Mesendoderm (in vitro differentiated cells): ENCODE results near the gene PDGFB.
A peak's percentile ranks its signal among the peaks of the same experiment; 100 is the strongest.

Source experiments
- DNase-seq: peaks from one replicate; pipeline ENCODE4 v3.0.0; 2013
- H2AK5ac ChIP-seq: 2 replicates; pipeline ENCODE4 v1.6.1; 2013; ENCODE audit warnings: low read length, inconsistent platforms
- H2BK120ac ChIP-seq: 2 replicates; pipeline ENCODE4 v1.6.1; 2013; ENCODE audit warnings: low read depth, mild to moderate bottlenecking, low read length, moderate library complexity, mixed read lengths
- H2BK15ac ChIP-seq: replicated peaks from 2 replicates; pipeline ENCODE4 v1.6.1; 2013; ENCODE audit warnings: low read depth, mild to moderate bottlenecking, moderate library complexity
- H2BK5ac ChIP-seq: 2 replicates; pipeline ENCODE4 v1.6.1; 2013; ENCODE audit warnings: low read length, inconsistent platforms
- H3K18ac ChIP-seq: 2 replicates; pipeline ENCODE4 v1.6.1; 2013; ENCODE audit warnings: mild to moderate bottlenecking, low read length, mixed read lengths
- H3K23ac ChIP-seq: one replicate; pipeline ENCODE4 v1.6.1; 2013; ENCODE audit warnings: low read length
- H3K27ac ChIP-seq: 2 replicates; pipeline ENCODE4 v1.5.1; 2013; ENCODE audit warnings: low read depth, mild to moderate bottlenecking, inconsistent platforms, low read length, moderate library complexity
- H3K27me3 ChIP-seq: 2 replicates; pipeline ENCODE4 v1.6.1; 2013; ENCODE audit warnings: low read length, control low read depth, mild to moderate bottlenecking, inconsistent platforms; ENCODE audit not compliant: insufficient read depth, poor library complexity
- H3K36me3 ChIP-seq: 2 replicates; pipeline ENCODE4 v1.6.1; 2013; ENCODE audit warnings: low read length, inconsistent platforms; ENCODE audit not compliant: control insufficient read depth, insufficient read depth
- H3K4ac ChIP-seq: one replicate; pipeline ENCODE4 v1.6.1; 2013; ENCODE audit warnings: low read depth, mild to moderate bottlenecking, low read length, moderate library complexity
- H3K4me1 ChIP-seq: 2 replicates; pipeline ENCODE4 v1.6.1; 2013; ENCODE audit warnings: low read depth, low read length, inconsistent platforms; ENCODE audit not compliant: control insufficient read depth
- H3K4me2 ChIP-seq: 2 replicates; pipeline ENCODE4 v1.6.1; 2013; ENCODE audit warnings: low read length
- H3K4me3 ChIP-seq: 2 replicates; pipeline ENCODE4 v1.5.1; 2013; ENCODE audit warnings: mild to moderate bottlenecking, low read length
- H3K56ac ChIP-seq: one replicate; pipeline ENCODE4 v1.6.1; 2013; ENCODE audit warnings: low read length
- H3K79me1 ChIP-seq: 2 replicates; pipeline ENCODE4 v1.6.1; 2013; ENCODE audit warnings: low read length, inconsistent platforms
- H3K79me2 ChIP-seq: 2 replicates; pipeline ENCODE4 v1.6.1; 2013; ENCODE audit warnings: mild to moderate bottlenecking, low read length; ENCODE audit not compliant: control insufficient read depth, insufficient read depth
- H3K9ac ChIP-seq: 2 replicates; pipeline ENCODE4 v1.6.1; 2013; ENCODE audit warnings: low read length, inconsistent platforms
- H4K5ac ChIP-seq: one replicate; pipeline ENCODE4 v1.6.1; 2013; ENCODE audit warnings: low read length
- H4K8ac ChIP-seq: one replicate; pipeline ENCODE4 v1.6.1; 2013; ENCODE audit warnings: low read depth, mild to moderate bottlenecking, control low read depth, low read length, moderate library complexity
- WGBS: extraction: QIAGEN DNeasy Blood & Tissue Kit; methylation state at CpG from one replicate; pipeline ENCODE4 v1.1.7; 2013; ENCODE audit warnings: low lambda C conversion rate, missing lambda C conversion rate; ENCODE audit not compliant: insufficient coverage; ENCODE audit errors: extremely low coverage; 5-methylcytosine and 5-hydroxymethylcytosine counted together

Gene PDGFB

GRCh38 chr22:39179841-39180335, 64.9 kb downstream of the PDGFB start:
- H3K27ac ChIP-seq = no peak overlapping the region

GRCh38 chr22:39179401-39179827, 65.4 kb downstream of the PDGFB start:
- Histone ChIP-seq H3K27ac (no peak overlapping the region), H3K18ac (no peak overlapping the region), H2AK5ac (no peak overlapping the region), H4K8ac (no peak overlapping the region), H3K27me3 (no peaks in the 10 kb centered on the region), H2BK5ac (peak overlapping the region; percentile 35), H2BK120ac (no peak overlapping the region), H3K56ac (peak overlapping the region; percentile 36), H3K36me3 (no peaks in the 10 kb centered on the region), H4K5ac (no peak overlapping the region), H3K4me2 (no peak overlapping the region), H3K79me1 (no peaks in the 10 kb centered on the region), H2BK15ac (no peak overlapping the region), H3K4me1 (peaks cover 12% of the 10 kb centered on the region), H3K9ac (peak overlapping the region; percentile 35), H3K79me2 (no peaks in the 10 kb centered on the region), H3K4me3 (no peak overlapping the region), H3K4ac (no peak overlapping the region), H3K23ac (no peak overlapping the region)
- DNase-seq = peak; percentile 87
- WGBS = no CpG with 5 or more reads among the region's 6 CpGs

More at GRCh38 chr22:39179841-39180335, 64.9 kb downstream of the PDGFB start:
- H3K4me3 ChIP-seq = no peak overlapping the region
- peak overlapping the region; percentile 16 for H4K8ac ChIP-seq
- peak; percentile 77 for DNase-seq
- peaks cover 12% of the 10 kb centered on the region for H3K4me1 ChIP-seq
- no peak overlapping the region for H3K18ac ChIP-seq
- H3K79me1 ChIP-seq = no peaks in the 10 kb centered on the region
- H2AK5ac ChIP-seq = no peak overlapping the region
- H3K79me2 ChIP-seq = no peaks in the 10 kb centered on the region
- no CpG with 5 or more reads among the region's 21 CpGs for WGBS
- H3K56ac ChIP-seq = peak overlapping the region; percentile 9
- H2BK5ac ChIP-seq = peak overlapping the region; percentile 35
- H3K4me2 ChIP-seq = no peak overlapping the region
- H3K4ac ChIP-seq = no peak overlapping the region
- H3K36me3 ChIP-seq = no peaks in the 10 kb centered on the region
- H3K27me3 ChIP-seq = no peaks in the 10 kb centered on the region
- H2BK120ac ChIP-seq = no peak overlapping the region
- H4K5ac ChIP-seq = no peak overlapping the region
- peak overlapping the region; percentile 35 for H3K9ac ChIP-seq
- no peak overlapping the region for H3K23ac ChIP-seq
- H2BK15ac ChIP-seq = no peak overlapping the region

- Histone ChIP-seq H3K18ac (no peak overlapping the region), H2AK5ac (no peak overlapping the region), H3K4me2 (no peak overlapping the region), H3K27me3 (no peaks in the 10 kb centered on the region), H4K5ac (no peak overlapping the region), H4K8ac (no peak overlapping the region), H2BK120ac (no peak overlapping the region), H3K9ac (no peak overlapping the region), H3K56ac (peak overlapping the region; percentile 34), H3K4me1 (peaks cover 17% of the 10 kb centered on the region), H3K23ac (no peak overlapping the region), H3K79me1 (no peaks in the 10 kb centered on the region), H3K27ac (no peak overlapping the region), H3K79me2 (no peaks in the 10 kb centered on the region), H2BK15ac (no peak overlapping the region), H2BK5ac (no peak overlapping the region), H3K36me3 (no peaks in the 10 kb centered on the region), H3K4me3 (no peak overlapping the region), H3K4ac (no peak overlapping the region)
- no CpG with 5 or more reads among the region's 19 CpGs for WGBS
- DNase-seq = no peak
Measured at GRCh38 chr22:39178206-39179111, 66.3 kb downstream of the PDGFB start.

GRCh38 chr22:39177791-39178190, 67.0 kb downstream of the PDGFB start:
- no peak overlapping the region for H2BK5ac ChIP-seq
- H3K18ac ChIP-seq = no peak overlapping the region
- no peak overlapping the region for H2BK15ac ChIP-seq
- H3K27me3 ChIP-seq = no peaks in the 10 kb centered on the region
- no peak overlapping the region for H2AK5ac ChIP-seq
- no peak overlapping the region for H4K5ac ChIP-seq
- no peak overlapping the region for H2BK120ac ChIP-seq
- H3K79me2 ChIP-seq = no peaks in the 10 kb centered on the region
- DNase-seq = no peak
- H3K4me3 ChIP-seq = no peak overlapping the region
- H3K27ac ChIP-seq = no peak overlapping the region
- peaks cover 17% of the 10 kb centered on the region for H3K4me1 ChIP-seq
- no peaks in the 10 kb centered on the region for H3K36me3 ChIP-seq
- no peaks in the 10 kb centered on the region for H3K79me1 ChIP-seq
- peak overlapping the region; percentile 76 for H3K4ac ChIP-seq
- H4K8ac ChIP-seq = no peak overlapping the region
- peak overlapping the region; percentile 58 for H3K56ac ChIP-seq
- WGBS = no CpG with 5 or more reads among the region's 9 CpGs
- H3K23ac ChIP-seq = no peak overlapping the region
- no peak overlapping the region for H3K4me2 ChIP-seq
- H3K9ac ChIP-seq = no peak overlapping the region

GRCh38 chr22:39177456-39177775, 67.4 kb downstream of the PDGFB start:
- Histone ChIP-seq H4K5ac (no peak overlapping the region), H3K56ac (peak overlapping the region; percentile 47), H3K9ac (no peak overlapping the region), H2BK15ac (no peak overlapping the region), H3K4ac (peak overlapping the region; percentile 40), H3K4me3 (no peak overlapping the region), H3K23ac (no peak overlapping the region), H3K4me1 (peaks cover 17% of the 10 kb centered on the region), H2BK5ac (peak overlapping the region; percentile 53), H3K27ac (no peak overlapping the region), H2AK5ac (peak overlapping the region; percentile 66), H4K8ac (no peak overlapping the region), H3K27me3 (no peaks in the 10 kb centered on the region), H2BK120ac (no peak overlapping the region), H3K79me1 (no peaks in the 10 kb centered on the region), H3K36me3 (no peaks in the 10 kb centered on the region), H3K79me2 (no peaks in the 10 kb centered on the region), H3K4me2 (no peak overlapping the region), H3K18ac (peak overlapping the region; percentile 13)
- WGBS = no CpG with 5 or more reads among the region's 2 CpGs
- DNase-seq = no peak
